ENCODE measurements around the gene RUNX2.

The RUNX2 gene

GRCh38 chr6:45353654-45354053 lies 25.5 kb downstream of the RUNX2 start:
- no peak for DNase-seq

DNA sequence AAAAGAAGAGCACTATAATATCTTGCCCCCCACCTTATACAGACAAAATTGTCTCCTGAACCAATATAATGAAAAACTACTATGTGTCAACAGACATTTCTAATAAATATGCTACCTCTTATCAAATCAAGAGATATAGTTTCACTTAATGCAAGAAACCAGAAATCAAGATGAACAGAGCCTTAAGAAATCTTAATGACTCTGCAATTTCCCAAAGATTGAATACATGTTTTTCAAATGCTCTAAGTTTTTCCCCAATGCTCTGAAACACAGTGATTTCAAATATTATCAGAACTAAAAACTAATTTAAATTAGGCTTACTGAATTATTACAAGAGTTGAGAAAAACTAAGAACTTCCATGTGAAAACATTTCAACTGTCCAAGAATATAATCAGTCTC lies 36.3 kb downstream of the RUNX2 start:
- no peak for DNase-seq

DNA sequence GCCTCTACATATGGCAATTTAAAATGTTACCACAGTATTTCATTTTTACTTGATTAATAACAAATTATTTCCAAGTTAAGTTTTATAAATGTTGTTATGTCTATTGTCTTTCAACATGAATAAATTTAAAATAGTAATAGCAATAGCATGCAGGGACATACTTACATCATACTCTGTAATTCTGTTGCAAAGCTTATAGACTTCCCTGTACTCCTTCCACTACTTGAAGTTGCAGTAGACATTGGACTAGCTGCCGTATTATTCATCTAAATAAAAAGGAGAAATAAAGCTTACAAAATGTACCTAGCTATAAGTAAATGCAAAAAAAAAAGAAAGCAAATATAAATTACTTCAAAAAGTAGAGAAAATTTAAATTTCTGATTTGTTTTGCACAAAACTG lies 36.9 kb downstream of the RUNX2 start:
- DNase-seq = no peak

- DNase-seq = no peak
These were observed 38.4 kb downstream of the RUNX2 start for GRCh38 chr6:45366534-45366933.

- no peak for DNase-seq
These were observed 39.9 kb downstream of the RUNX2 start for GRCh38 chr6:45367999-45368398.

DNA sequence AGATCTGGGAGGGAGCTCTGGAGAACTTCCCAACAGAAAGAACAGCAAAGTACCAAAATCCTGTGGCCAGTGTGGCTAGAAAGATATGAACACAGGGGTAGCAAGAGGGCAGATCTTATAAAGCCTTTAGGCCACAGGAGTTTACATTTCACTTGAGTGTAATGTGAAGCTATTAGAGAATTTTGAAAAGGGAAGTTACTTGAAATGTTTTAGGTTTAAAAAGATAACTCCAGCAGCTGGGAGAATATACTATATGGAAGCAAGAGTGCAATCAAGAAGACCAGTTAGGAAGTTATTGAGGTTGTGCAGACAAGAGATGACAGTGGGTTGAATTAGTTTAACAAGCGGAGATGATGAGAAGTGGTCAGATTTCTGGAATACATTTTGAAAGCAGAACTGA lies 41.7 kb downstream of the RUNX2 start:
- DNase-seq = no peak

DNA sequence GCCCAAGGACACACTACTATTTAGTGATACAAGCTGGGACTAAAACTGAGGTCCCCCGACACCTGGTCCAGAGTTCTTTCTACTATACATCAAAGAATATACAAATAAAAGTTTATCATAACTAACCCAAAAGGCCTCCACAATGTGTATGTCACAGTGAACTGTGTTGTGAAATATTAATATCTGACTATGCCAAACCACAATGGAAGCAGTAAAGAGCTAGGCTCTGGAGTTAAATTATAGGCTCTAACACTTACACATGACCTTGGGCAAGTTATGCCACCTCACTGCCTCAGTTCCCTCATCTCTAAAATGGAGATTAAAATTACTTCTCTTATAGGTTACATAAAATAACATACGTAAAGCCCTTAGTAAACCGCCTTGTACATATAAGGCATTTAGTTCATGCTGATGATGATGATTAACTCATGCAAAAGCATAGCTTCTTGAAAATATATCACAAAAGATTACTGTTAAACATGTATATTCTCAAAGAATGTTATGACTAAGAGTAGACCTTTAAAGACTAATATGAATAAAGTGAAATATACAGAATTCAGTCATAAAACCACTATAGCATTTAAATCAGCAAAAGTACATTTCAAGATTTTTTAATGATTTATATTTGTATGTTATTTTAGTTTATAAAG lies 43.9 kb downstream of the RUNX2 start:
- no peak for DNase-seq

- no peak for DNase-seq
These were observed 47.3 kb downstream of the RUNX2 start for GRCh38 chr6:45375449-45375848.

DNA sequence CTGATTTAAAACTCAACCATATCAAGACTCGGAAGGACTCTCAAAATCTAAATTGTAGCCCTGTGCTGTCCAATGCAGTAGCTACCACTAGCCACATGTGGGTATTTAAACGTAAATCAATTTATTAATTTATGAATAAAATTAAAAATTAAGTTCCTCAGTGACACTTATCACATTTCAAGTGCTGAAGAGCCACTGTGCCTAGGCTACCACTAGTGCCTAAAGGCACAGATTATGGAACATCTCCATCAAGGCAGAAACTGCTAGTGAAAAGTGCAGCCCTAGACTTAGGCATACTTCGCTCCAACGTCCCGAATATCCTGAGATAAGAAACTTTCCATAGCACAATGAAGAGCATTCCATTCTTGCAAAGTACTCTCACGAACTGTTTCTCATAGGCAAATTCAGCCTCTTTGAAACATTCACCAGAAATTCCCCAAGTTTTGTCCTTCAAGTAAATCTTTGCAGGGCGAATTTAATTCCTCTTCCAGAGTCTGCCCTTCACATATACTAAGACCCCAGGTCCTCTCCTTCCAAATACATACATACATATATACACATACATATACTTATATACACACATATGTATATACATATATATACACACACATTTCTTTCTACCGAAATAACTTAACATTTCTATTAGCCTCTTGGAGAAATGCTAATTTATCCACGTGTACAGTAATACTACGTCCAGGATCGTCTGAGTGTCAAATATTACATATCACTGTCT lies 48.3 kb downstream of the RUNX2 start:
- DNase-seq = no peak

DNA sequence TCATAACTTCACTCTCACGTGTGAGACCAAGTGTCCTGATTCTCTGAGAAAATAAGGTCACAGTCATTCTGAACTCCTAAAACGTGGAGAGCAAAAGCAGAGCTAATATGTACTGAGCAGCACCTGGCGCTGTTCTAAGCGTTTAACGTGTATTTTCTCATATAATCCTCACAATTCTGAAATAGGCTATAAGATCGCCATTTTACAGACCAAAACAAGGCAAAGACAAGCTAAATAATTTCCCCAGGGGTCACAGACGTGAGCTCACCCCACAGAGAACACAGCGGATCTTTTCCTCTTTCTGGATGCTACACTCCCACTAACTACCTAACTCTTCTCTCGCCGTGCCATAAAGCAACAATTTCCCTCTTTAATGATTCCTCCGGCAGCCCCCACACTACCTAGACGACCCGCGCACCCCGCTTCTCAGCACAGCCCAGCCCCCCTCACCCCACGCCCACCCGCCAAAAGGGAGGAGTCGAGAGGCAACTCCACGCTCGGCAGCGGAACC lies 49.0 kb downstream of the RUNX2 start:
- DNase-seq = peak in 1 of 2 experiments; percentile 49

GRCh38 chr6:45377554-45378333 lies 49.6 kb downstream of the RUNX2 start, which contains the start of gene SUPT3H:
Gene SUPT3H (minus strand): TSS chr6:45377934.
- DNase-seq = peak; percentile 92 to 97

DNA sequence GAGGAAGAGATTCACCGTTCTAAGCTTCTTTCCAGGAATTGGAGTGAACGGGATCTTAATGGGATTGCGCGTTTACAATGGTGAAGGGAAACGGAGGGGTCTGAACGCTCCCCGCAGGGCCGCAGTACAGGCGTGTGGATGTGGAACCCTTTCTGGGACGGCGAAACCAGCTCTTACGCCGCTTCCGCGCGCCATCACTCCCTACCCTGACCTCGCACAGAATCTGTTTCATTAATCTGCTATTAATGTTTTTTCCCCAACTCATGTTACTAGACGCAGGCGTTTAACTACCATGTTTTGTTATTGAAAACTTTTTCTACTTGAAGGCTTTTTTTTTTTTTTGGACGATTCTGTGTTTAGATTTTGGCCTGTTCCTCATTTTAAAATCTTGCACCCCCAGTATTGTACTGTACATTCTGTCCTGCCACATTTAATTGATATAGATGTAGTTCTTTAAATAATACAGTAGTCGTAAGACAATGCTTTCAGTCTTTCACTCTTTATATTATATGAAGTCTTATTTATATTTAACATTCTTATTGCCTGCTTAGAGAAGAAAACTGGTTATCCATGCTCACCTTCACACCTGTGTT lies 50.3 kb downstream of the RUNX2 start:
- DNase-seq = peak in 1 of 2 experiments; percentile 70

- no peak for DNase-seq
These were observed 54.3 kb downstream of the RUNX2 start for GRCh38 chr6:45382391-45382790.

- DNase-seq = no peak
These were observed 58.4 kb downstream of the RUNX2 start for GRCh38 chr6:45386501-45386900.

DNA sequence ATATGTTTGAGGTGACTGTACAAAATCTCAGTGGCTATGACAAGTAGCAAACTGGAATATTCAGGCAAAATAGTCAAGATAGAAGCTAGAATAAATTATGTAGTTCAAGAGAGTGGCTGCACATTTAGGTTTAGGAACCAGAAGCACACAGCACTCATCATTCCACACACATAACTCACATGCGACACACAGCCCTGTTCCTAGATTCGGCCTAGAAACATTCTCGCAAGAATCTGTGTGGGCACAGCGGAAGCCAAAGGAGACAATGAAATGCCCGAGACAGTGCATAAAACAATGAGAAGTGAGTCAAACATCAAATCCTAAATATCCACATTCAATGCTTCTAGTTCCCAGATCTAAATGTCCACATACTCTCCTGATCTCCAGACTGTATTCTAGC lies 59.1 kb downstream of the RUNX2 start:
- DNase-seq = no peak

- no peak for DNase-seq
These were observed 60.2 kb downstream of the RUNX2 start for GRCh38 chr6:45388328-45388727.

DNA sequence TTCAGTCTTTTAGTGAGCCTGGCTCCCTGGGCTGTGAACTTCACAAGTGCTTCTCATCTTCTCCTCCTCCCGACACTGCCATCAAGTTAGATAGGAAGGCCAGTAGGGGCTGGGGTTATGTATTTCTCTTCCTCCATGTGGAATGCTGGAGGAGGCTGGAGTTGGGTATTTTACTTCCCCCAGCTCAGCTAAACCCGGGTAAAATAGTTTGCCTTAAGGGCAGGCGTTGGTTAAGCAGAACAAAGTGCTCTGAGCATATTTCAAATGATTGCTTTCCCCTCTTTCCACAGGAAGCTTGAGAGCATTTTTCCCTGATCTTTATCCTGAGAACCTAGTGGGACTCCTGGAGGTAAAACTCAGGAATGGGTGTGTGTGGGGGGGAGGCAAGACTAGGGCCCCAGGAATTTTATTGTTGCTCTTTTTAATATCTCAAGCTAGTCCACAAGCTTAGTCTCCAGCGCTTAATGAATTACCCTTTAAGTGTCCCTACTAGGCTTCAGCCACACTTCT lies 66.5 kb downstream of the RUNX2 start:
- no peak for DNase-seq

DNA sequence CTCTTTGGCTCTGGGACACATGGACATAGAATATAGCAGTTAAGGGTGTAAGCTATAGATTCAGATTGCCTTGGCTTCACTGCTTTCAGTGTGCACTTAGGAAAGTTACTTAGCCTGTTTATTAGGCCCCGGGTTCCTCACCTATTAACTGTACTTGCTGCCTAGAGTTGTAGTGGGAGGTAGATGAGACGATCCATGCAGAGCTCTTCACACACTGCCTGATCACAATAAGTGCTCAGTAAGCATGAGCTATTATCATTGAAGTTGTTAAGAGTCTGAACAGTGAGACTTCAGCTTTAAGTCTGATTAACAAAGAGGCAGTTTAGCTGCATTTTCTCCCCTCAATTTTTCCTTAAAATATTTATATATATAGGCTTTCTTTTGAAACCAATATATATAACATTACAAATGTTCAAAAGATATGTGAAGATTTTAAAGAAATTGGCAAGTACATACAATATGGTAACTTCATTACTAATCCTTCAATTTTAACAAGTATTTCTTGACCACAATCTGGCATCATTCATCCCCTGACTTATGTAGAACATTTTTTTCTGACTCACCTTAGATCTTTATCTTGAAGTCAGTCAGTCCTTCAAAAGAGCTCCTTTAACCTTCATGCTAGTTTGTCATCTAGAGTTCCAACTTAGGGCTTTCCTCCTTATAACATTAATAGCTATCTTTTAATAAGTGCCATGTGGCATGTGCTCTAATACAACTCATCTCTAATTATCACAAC lies 70.1 kb downstream of the RUNX2 start:
- DNase-seq = no peak

DNA sequence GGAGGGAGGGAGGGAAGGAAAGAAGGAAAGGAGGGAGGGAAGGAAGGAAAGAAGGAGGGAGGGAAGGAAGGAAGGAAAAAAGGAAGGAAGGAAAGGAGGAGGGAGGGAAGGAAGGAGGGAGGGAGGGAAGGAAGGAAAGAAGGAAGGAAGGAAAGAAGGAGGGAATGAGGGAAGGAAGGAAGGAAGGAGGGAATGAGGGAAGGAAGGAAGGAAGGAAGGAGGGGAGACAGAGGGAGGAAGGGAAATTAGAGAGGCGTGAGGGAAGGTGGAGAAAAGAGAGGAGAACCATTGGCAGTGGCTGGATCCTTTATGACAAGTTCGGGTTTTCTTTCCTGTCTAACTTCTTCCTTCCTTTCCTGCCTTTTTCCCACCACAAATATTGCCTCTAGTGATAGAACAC lies 71.9 kb downstream of the RUNX2 start:
- no peak for DNase-seq

- DNase-seq = no peak
These were observed 83.8 kb downstream of the RUNX2 start for GRCh38 chr6:45411959-45412358.

DNA sequence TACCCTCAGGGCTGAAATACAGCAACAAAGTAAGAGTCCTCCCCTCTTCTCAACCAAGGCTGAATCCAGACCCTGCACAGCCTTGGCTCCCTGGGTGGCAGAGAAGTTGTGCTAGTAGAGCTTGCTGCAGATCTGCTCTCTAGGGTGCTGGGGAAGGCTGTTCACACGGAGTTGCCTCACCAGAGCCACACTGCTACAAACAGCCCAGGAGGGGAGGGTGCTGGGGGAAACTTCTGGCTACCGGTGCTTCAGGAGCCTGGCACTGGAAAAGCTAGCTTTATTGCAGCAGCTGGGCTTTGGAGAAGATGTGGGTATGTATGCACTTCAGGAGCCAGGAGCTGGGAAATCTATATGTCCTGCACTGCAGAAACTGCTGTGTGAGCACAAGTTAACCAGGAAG lies 87.2 kb downstream of the RUNX2 start:
- no peak for DNase-seq

- no peak for DNase-seq
These were observed 87.8 kb downstream of the RUNX2 start for GRCh38 chr6:45415788-45416518.
